OCI-LY3 (cell line): ENCODE data around the gene NUB1.

Experiments
- H2AFZ ChIP-seq: fragments of 200-600, 300-600 bp; shearing (Covaris generic); 2 replicates; pipeline ENCODE4 v1.6.0; 2014; ENCODE audit warnings: antibody characterized with exemption, low read depth, low read length
- H3K27ac ChIP-seq: fragments of 200-600, 300-600 bp; sonication (generic); 2 replicates; pipeline ENCODE4 v1.5.1; 2014; ENCODE audit warnings: mild to moderate bottlenecking, low read length, moderate library complexity, mixed read lengths
- H3K27me3 ChIP-seq: fragments of 200-600, 300-600 bp; sonication (generic); 2 replicates; pipeline ENCODE4 v1.6.1; 2014; ENCODE audit warnings: low read depth, low read length, mixed read lengths
- H3K36me3 ChIP-seq: fragments of 200-600, 300-600 bp; sonication (generic); replicated peaks from 2 replicates; pipeline ENCODE3; 2014; ENCODE audit warnings: low read depth, low read length, mixed read lengths
- H3K4me1 ChIP-seq: fragments of 300-600, 200-600 bp; sonication (generic); 2 replicates; pipeline ENCODE4 v1.6.1; 2014; ENCODE audit warnings: low read length, mixed read lengths
- H3K4me2 ChIP-seq: fragments of 200-600, 300-600 bp; sonication (generic); 2 replicates; pipeline ENCODE4 v1.6.1; 2014; ENCODE audit warnings: low read length, mixed read lengths
- H3K4me3 ChIP-seq: fragments of 300-600, 200-600 bp; sonication (generic); 2 replicates; pipeline ENCODE4 v1.5.1; 2014; ENCODE audit warnings: antibody characterized with exemption, mild to moderate bottlenecking, low read length, moderate library complexity
- H3K79me2 ChIP-seq: fragments of 300-600, 200-600 bp; shearing (Covaris generic); 2 replicates; pipeline ENCODE4 v1.6.1; 2014; ENCODE audit warnings: mild to moderate bottlenecking, low read length, mixed read lengths
- H3K9ac ChIP-seq: fragments of 300-600, 200-600 bp; shearing (Covaris generic); 2 replicates; pipeline ENCODE4 v1.6.0; 2014; ENCODE audit warnings: mild to moderate bottlenecking, low read length, moderate library complexity
- H3K9me3 ChIP-seq: fragments of 200-600, 300-600 bp; shearing (Covaris generic); 2 replicates; pipeline ENCODE4 v1.6.1; 2014; ENCODE audit warnings: low read length, mixed read lengths; ENCODE audit not compliant: insufficient read depth
- H4K20me1 ChIP-seq: fragments of 200-600, 300-600 bp; sonication (generic); 2 replicates; pipeline ENCODE4 v1.6.1; 2016; ENCODE audit warnings: low read length, mixed read lengths; ENCODE audit not compliant: insufficient read depth
- EZH2phosphoT487 ChIP-seq: fragments of 200-600 bp; shearing (Covaris generic); IDR thresholded peaks from 2 replicates; pipeline ENCODE4 v1.6.1; 2018; ENCODE audit warnings: antibody characterized with exemption, mixed run types, low read depth
- TF ChIP-seq, protein P1 (sequence below): fragments of 200-600, 300-600 bp; sonication (generic); IDR thresholded peaks from 2 replicates; pipeline ENCODE4 v1.5.1; 2014; ENCODE audit warnings: antibody characterized with exemption, low read length, low read depth

The NUB1 gene

DNA sequence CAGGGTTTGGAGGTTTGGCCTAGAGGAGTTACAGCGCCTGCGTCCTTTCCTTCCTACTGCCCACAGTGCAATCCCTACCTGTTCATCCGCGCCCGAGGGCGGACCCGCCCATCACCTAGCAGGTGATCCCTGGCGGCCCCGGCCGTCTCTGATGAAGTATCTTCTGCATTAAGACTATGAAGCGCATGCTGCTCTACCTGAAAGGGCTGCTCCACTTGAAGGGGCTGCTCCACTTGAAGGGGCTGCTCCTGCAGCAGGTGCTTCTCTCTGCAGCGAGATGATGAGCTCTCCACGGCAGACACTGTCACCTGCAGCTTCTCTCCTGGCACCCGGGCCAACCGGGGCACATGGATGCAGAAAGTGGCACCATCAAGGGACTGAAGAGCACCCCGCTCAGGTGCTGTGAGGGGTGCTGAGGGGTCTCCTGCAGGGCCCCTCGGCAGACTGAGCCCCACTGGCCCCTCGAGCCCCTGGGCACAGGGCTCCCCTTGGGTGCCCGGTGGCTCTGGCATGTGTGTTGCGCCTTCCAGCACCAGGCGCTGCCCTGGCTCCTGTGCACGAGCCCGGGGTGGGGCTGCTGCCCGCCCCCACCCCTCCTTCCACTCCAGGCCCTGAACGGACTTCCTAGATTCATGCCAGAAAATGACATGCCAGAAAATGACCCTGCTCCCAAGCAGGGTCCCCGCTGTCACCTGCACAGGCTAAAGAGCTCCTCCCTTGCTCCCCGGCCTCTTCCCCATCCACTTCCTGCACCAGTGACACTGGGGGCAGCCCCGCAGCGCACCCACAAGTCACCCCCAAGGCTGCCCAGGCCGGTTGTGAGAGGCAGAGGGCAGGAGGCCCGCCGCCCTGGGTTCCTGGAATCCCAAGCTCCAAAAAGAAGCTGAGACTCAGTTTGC, 38.8 kb downstream of the NUB1 start:
- no peak for TF ChIP-seq EZH2phosphoT487
- TF ChIP-seq, protein P1, sequence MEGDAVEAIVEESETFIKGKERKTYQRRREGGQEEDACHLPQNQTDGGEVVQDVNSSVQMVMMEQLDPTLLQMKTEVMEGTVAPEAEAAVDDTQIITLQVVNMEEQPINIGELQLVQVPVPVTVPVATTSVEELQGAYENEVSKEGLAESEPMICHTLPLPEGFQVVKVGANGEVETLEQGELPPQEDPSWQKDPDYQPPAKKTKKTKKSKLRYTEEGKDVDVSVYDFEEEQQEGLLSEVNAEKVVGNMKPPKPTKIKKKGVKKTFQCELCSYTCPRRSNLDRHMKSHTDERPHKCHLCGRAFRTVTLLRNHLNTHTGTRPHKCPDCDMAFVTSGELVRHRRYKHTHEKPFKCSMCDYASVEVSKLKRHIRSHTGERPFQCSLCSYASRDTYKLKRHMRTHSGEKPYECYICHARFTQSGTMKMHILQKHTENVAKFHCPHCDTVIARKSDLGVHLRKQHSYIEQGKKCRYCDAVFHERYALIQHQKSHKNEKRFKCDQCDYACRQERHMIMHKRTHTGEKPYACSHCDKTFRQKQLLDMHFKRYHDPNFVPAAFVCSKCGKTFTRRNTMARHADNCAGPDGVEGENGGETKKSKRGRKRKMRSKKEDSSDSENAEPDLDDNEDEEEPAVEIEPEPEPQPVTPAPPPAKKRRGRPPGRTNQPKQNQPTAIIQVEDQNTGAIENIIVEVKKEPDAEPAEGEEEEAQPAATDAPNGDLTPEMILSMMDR: no peak
- H3K27ac ChIP-seq: no peak overlapping the region
- H3K27me3 ChIP-seq: peaks cover 28% of the 10 kb centered on the region
- no peaks in the 10 kb centered on the region; the same call in none of the 2 replicates for H4K20me1 ChIP-seq
- peaks cover 12% of the 10 kb centered on the region for H3K4me1 ChIP-seq
- no peaks in the 10 kb centered on the region for H3K79me2 ChIP-seq
- H3K9me3 ChIP-seq: no peaks in the 10 kb centered on the region
- H3K4me2 ChIP-seq: peak overlapping the region; percentile 83
- H3K9ac ChIP-seq: peak overlapping the region; percentile 29; the same call in 1 of the 2 replicates
- no peaks in the 10 kb centered on the region for H3K36me3 ChIP-seq
- H2AFZ ChIP-seq: peak overlapping the region; percentile 62; the same call in 1 of the 2 replicates
- H3K4me3 ChIP-seq: peak overlapping the region; percentile 70

DNA sequence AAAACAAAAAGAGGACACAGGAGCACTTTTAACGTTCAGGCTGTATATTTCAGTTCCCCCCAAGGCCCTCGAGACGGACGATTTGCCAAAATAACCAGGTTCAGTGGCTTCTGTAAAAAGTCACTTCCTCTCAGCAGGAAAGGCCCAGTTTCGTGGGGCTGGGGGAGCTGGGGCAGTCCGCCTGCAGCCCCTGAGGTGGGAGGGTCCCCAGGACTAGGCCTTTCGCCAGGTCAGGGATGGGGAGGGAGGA, 39.4 kb downstream of the NUB1 start:
- Histone ChIP-seq H3K27ac (no peak overlapping the region), H3K27me3 (peaks cover 28% of the 10 kb centered on the region), H3K36me3 (no peaks in the 10 kb centered on the region), H3K4me2 (peak overlapping the region; percentile 83), H3K79me2 (no peaks in the 10 kb centered on the region), H3K4me1 (peaks cover 12% of the 10 kb centered on the region), H3K4me3 (peak overlapping the region; percentile 70), H3K9ac (peak overlapping the region; percentile 29; the same call in 1 of the 2 replicates), H3K9me3 (no peaks in the 10 kb centered on the region), H2AFZ (peak overlapping the region; percentile 62; the same call in 1 of the 2 replicates), H4K20me1 (no peaks in the 10 kb centered on the region; the same call in 1 of the 2 replicates)
- TF ChIP-seq EZH2phosphoT487: no peak
- TF ChIP-seq, protein P1: no peak

DNA sequence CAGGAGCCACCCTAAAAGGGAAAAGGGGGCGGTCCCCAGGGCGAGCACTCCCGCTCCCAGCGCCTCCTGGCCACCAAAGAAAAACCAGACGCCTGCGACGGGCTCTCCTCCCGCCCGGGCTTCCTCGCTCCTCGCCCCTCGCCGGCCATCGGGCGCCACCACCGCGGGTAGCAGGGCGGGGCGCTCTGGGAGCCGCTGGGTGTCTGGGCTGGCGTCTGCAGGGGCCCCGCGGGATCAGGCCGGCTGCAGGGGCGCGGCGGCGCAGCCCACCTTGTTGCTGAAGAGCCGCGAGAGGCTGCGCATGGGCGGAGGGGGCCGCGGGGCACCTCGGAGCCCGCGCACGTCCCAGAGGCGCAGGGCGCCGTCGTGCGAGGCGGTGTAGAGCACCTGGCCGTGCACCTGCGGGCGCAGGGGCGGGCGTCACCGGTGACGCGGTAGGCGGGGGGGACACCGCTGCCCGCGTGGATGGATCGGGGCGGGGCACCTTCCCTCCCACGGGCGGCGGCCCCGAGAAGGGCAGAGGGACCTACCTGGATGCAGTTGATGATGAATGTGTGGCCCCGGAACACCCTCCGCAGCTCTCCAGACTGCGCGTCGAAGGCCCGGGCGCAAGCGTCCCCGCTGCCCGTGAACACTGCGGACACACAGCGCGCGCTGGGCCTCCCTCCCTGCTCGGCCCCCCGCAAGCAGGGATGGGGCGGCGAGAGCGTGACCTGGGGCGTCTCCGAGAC, 39.9 kb downstream of the NUB1 start:
- Histone ChIP-seq H3K4me3 (peak overlapping the region; percentile 70), H3K9ac (peak overlapping the region; percentile 29; the same call in 1 of the 2 replicates), H3K4me2 (peak overlapping the region; percentile 83), H3K9me3 (no peaks in the 10 kb centered on the region), H3K36me3 (no peaks in the 10 kb centered on the region), H3K4me1 (peaks cover 12% of the 10 kb centered on the region), H3K79me2 (no peaks in the 10 kb centered on the region), H2AFZ (peak overlapping the region; percentile 62; the same call in 1 of the 2 replicates), H3K27ac (no peak overlapping the region), H4K20me1 (no peaks in the 10 kb centered on the region; the same call in 1 of the 2 replicates), H3K27me3 (peaks cover 28% of the 10 kb centered on the region)
- TF ChIP-seq EZH2phosphoT487: no peak
- TF ChIP-seq, protein P1: no peak
